Caki2 (cell line): Measurements from ENCODE around the gene KSR1. TPM values are rescaled to one million over a fixed set of nuclear protein-coding genes. Genes with fewer than 3 reads are reported as not detected.
A peak's percentile ranks its signal among the peaks of the same experiment; 100 is the strongest.

ENCODE experiments used
- DNase-seq: peaks from one replicate; pipeline ENCODE4 v3.0.0-alpha.2; 2015; ENCODE audit warnings: low read depth
- in situ Hi-C: cut with HindIII; loops from 2 replicates; pipeline ENCODE4 v1.10.0; 2016; ENCODE audit warnings: low sequenced_read_pairs, low pct_unique_long_range_greater_than_20kb, mixed read lengths
- total RNA-seq: library from RNA; depleted of rRNA; stranded (reverse); fragments of >200 nt; shearing (Covaris generic); gene quantifications from 2 replicates; pipeline ENCODE4 v1.2.3, GENCODE V29; 2014; ENCODE audit warnings: low replicate concordance

The KSR1 gene
- total RNA-seq, 1 experiment from 2014 or later, result 0.51 TPM

- in situ Hi-C loops, result no loop called here
- no peak for DNase-seq
Observed at GRCh38 chr17:27598337-27599050, 142.2 kb downstream of the KSR1 start.

- no peak for DNase-seq
- in situ Hi-C loops, result no loop called here
Observed at GRCh38 chr17:27600471-27600870, 144.2 kb downstream of the KSR1 start.

GRCh38 chr17:27601069-27601974, 145.1 kb downstream of the KSR1 start:
- peak; percentile 53 for DNase-seq
- in situ Hi-C loops, result no loop called here

- in situ Hi-C loops, result no loop called here
- DNase-seq, result no peak
Observed at GRCh38 chr17:27601975-27602302, 145.7 kb downstream of the KSR1 start.

- in situ Hi-C loops, result no loop called here
- peak; percentile 48 for DNase-seq
Observed at GRCh38 chr17:27602721-27603420, 146.6 kb downstream of the KSR1 start.

GRCh38 chr17:27603421-27603770, 147.1 kb downstream of the KSR1 start:
- no peak for DNase-seq
- in situ Hi-C loops, result no loop called here

- in situ Hi-C loops, result no loop called here
- DNase-seq, result no peak
Observed at GRCh38 chr17:27603880-27604794, 147.9 kb downstream of the KSR1 start.

- in situ Hi-C loops, result no loop called here
- DNase-seq, result no peak
Observed at GRCh38 chr17:27605409-27605808, 149.2 kb downstream of the KSR1 start.

GRCh38 chr17:27607521-27608091, 151.4 kb downstream of the KSR1 start:
- in situ Hi-C loops, result no loop called here
- no peak for DNase-seq

- in situ Hi-C loops, result no loop called here
- no peak for DNase-seq
Observed at GRCh38 chr17:27608328-27609230, 152.3 kb downstream of the KSR1 start.

GRCh38 chr17:27609611-27610303, 153.5 kb downstream of the KSR1 start:
- peak; percentile 33 for DNase-seq
- in situ Hi-C loops, result no loop called here

GRCh38 chr17:27610304-27610677, 154.0 kb downstream of the KSR1 start:
- in situ Hi-C loops, result no loop called here
- no peak for DNase-seq

GRCh38 chr17:27612160-27612770, 156.0 kb downstream of the KSR1 start:
- no peak for DNase-seq
- in situ Hi-C loops, result no loop called here

GRCh38 chr17:27613433-27613832, 157.2 kb downstream of the KSR1 start:
- DNase-seq, result no peak
- in situ Hi-C loops, result no loop called here

- in situ Hi-C loops, result no loop called here
- DNase-seq, result no peak
Observed at GRCh38 chr17:27615121-27615520, 158.9 kb downstream of the KSR1 start.

- no peak for DNase-seq
- in situ Hi-C loops, result no loop called here
Observed at GRCh38 chr17:27616414-27616813, 160.2 kb downstream of the KSR1 start.
